Tibial nerve (tissue), 4 donors: ENCODE data around the gene NEK5. TPM values are rescaled to one million over a fixed set of nuclear protein-coding genes. Genes with fewer than 3 reads are reported as not detected.

ENCODE experiments used
- DNase-seq, 2 donors: peaks; one replicate each; pipeline ENCODE4 v3.0.0-alpha.2; 2019; ENCODE audit warnings: low spot score in 2 of 2
- H3K27ac ChIP-seq, 4 donors: fragments of 200-600 bp; sonication (generic) in 3 of 4; one replicate each; pipeline ENCODE4 v1.5.1; 2017 to 2019; ENCODE audit warnings: mild to moderate bottlenecking in 1 of 4
- H3K27me3 ChIP-seq, 2 donors: fragments of 200-600 bp; sonication (generic) in 1 of 2; one replicate each; pipeline versions ENCODE4 v1.5.1 to v1.6.0; 2017 to 2019
- H3K36me3 ChIP-seq, 3 donors: fragments of 200-600 bp; sonication (generic); one replicate each; pipeline ENCODE4 v1.5.1; 2018 to 2019
- H3K4me1 ChIP-seq, 4 donors: fragments of 200-600 bp; sonication (generic) in 3 of 4; one replicate each; pipeline ENCODE4 v1.5.1; 2017 to 2019
- H3K4me3 ChIP-seq, 4 donors: fragments of 200-600 bp; sonication (generic) in 3 of 4; one replicate each; pipeline ENCODE4 v1.5.1; 2017 to 2019; ENCODE audit warnings: mild to moderate bottlenecking in 1 of 4, moderate library complexity in 1 of 4
- H3K9me3 ChIP-seq, 4 donors: fragments of 200-600 bp; sonication (generic) in 3 of 4; one replicate each; pipeline ENCODE4 v1.5.1; 2017 to 2019
- EP300 ChIP-seq, 2 donors: sonication (generic); formaldehyde crosslinking; IDR thresholded peaks; one replicate each; pipeline ENCODE4 v1.6.1; 2017; ENCODE audit warnings: antibody characterized with exemption in 2 of 2, mild to moderate bottlenecking in 1 of 2
- POLR2A ChIP-seq, 2 donors: fragments of 450-650 bp; IDR thresholded peaks; one replicate each; pipeline ENCODE4 v1.6.1; 2017; ENCODE audit warnings: antibody characterized with exemption in 2 of 2, mild to moderate bottlenecking in 2 of 2, moderate library complexity in 2 of 2
- WGBS, 2 donors: methylation state at CpG; one replicate each; pipeline ENCODE4 v1.1.5; 2018; 5-methylcytosine and 5-hydroxymethylcytosine counted together
- total RNA-seq, 4 donors: library from RNA; depleted of rRNA; stranded (reverse); fragments of >200 nt; gene quantifications; one replicate each; pipeline ENCODE4 v1.1.0, GENCODE V29; 2016
- TF ChIP-seq, protein P1 (sequence below), 5 experiments: fragments of 200-600 bp in 3 of 5; fragments of 450-650 bp in 2 of 5; sonication (generic) in 3 of 5; IDR thresholded peaks; one replicate each; pipeline ENCODE4 v1.5.1; 2016 to 2019; ENCODE audit warnings: antibody characterized with exemption in 5 of 5, mild to moderate bottlenecking in 3 of 5, moderate library complexity in 2 of 5

The NEK5 gene
- total RNA-seq, 4 donors from 2014 or later, result 0.30 to 0.66 (median 0.61) TPM

DNA sequence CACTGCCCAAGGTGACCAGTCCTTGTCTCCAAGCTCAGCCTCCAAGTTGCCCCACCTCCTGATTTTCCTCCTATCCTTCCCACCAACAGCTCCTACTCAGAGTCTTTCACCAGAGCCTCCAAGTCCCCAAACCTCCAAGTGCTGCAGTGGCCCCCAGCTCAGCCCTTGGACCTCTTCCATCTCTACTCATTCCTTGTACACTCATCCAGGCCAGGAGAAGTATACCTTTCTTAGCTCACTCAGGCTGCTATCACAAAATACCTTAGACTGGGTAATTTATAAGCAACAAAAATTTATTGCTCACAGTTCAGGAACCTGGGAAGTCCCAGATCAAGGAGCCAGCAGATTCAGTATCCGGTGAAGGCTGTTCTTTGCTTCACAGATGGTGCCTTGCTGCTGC lies 129.0 kb downstream of the NEK5 start:
- Histone ChIP-seq H3K4me3 (no peak overlapping the region), H3K27ac (no peak overlapping the region), H3K4me1 (peaks cover 0 to 15% (median 0%) of the 10 kb centered on the region in 4 donors), H3K36me3 (no peaks in the 10 kb centered on the region), H3K9me3 (no peaks in the 10 kb centered on the region), H3K27me3 (no peaks in the 10 kb centered on the region)
- no peak for TF ChIP-seq POLR2A (IDR thresholded peaks at IDR 0.05)
- TF ChIP-seq, protein P1, sequence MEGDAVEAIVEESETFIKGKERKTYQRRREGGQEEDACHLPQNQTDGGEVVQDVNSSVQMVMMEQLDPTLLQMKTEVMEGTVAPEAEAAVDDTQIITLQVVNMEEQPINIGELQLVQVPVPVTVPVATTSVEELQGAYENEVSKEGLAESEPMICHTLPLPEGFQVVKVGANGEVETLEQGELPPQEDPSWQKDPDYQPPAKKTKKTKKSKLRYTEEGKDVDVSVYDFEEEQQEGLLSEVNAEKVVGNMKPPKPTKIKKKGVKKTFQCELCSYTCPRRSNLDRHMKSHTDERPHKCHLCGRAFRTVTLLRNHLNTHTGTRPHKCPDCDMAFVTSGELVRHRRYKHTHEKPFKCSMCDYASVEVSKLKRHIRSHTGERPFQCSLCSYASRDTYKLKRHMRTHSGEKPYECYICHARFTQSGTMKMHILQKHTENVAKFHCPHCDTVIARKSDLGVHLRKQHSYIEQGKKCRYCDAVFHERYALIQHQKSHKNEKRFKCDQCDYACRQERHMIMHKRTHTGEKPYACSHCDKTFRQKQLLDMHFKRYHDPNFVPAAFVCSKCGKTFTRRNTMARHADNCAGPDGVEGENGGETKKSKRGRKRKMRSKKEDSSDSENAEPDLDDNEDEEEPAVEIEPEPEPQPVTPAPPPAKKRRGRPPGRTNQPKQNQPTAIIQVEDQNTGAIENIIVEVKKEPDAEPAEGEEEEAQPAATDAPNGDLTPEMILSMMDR (IDR thresholded peaks at IDR 0.05), result no peak
- no peak for TF ChIP-seq EP300 (IDR thresholded peaks at IDR 0.05)
- 69 to 82% methylated on average over 1 of the region's 1 CpG for whole genome bisulfite sequencing, 2 donors
- no peak for DNase-seq

DNA sequence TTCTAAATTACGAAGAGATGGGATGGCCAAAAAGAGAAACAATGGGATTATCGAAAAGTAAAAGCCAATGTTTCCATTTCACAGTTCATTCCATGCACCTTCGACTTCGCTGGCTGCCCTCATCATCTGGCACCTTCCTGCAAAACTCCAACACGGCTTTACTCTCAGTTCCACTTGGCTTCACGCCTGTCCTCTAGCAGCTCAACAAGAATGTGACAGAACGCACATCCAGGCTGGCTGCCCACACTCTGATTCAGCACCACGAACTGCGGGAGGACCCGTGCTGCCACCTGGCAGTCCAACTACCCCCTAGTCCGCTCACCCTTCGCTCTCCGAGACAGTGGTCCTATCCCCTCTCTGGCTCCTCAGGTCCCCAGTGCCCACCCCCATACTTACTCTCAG lies 129.4 kb downstream of the NEK5 start:
- TF ChIP-seq, protein P1 (IDR thresholded peaks at IDR 0.05), result no peak
- no peak for TF ChIP-seq EP300 (IDR thresholded peaks at IDR 0.05)
- TF ChIP-seq POLR2A (IDR thresholded peaks at IDR 0.05), result no peak
- Histone ChIP-seq H3K4me1 (peaks cover 0 to 15% (median 0%) of the 10 kb centered on the region in 4 donors), H3K9me3 (no peaks in the 10 kb centered on the region), H3K27me3 (no peaks in the 10 kb centered on the region), H3K36me3 (no peaks in the 10 kb centered on the region), H3K27ac (no peak overlapping the region), H3K4me3 (no peak overlapping the region)
- no peak for DNase-seq
- WGBS, 2 donors, result 77 to 80% methylated on average over 13 of the region's 13 CpGs

DNA sequence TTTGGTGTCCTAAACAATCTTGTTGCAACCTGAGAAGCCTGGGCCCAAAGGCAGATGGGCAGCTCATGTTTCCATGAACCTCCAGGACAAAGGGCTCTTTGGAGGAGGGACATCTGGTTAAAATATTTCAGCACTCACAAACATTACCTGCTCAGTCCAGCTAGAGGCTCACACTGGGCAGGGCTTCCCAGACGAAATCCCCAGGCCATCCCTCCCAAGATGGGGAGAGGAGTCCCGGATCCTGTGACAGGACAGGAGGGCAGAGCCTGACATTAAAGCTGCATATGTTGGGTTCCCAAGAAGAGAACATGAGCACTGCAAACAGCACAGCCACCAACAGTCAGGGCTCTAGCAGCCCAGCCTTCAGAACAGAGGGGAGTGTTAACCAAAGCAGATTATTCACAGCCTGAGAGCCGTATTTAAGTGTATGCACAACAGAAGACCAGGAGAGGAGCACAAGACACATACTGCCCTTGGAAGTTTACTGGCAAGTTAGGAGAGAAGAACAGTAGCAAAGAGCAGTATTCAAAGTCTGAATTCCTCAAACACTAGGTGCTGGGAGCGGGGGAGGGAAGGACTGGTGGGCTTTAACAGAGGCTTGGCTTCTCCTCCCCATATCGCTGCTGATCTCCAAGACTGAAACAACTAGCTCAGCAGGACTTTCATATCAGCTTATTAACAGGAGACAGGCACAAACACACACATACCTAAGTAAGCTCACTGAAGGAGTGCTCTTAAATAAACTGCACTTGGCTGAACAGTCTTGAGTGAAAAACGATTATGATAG lies 130.0 kb downstream of the NEK5 start:
- peaks cover 0 to 15% (median 0%) of the 10 kb centered on the region in 4 donors for H3K4me1 ChIP-seq
- H3K27ac ChIP-seq, result no peak overlapping the region
- no peak overlapping the region for H3K4me3 ChIP-seq
- H3K27me3 ChIP-seq, result no peaks in the 10 kb centered on the region
- no peaks in the 10 kb centered on the region for H3K36me3 ChIP-seq
- DNase-seq, result no peak
- WGBS, 2 donors, result 70 to 74% methylated on average over 6 of the region's 6 CpGs
- TF ChIP-seq EP300 (IDR thresholded peaks at IDR 0.05), result no peak
- TF ChIP-seq POLR2A (IDR thresholded peaks at IDR 0.05), result no peak
- TF ChIP-seq, protein P1 (IDR thresholded peaks at IDR 0.05), result no peak
- no peaks in the 10 kb centered on the region for H3K9me3 ChIP-seq

DNA sequence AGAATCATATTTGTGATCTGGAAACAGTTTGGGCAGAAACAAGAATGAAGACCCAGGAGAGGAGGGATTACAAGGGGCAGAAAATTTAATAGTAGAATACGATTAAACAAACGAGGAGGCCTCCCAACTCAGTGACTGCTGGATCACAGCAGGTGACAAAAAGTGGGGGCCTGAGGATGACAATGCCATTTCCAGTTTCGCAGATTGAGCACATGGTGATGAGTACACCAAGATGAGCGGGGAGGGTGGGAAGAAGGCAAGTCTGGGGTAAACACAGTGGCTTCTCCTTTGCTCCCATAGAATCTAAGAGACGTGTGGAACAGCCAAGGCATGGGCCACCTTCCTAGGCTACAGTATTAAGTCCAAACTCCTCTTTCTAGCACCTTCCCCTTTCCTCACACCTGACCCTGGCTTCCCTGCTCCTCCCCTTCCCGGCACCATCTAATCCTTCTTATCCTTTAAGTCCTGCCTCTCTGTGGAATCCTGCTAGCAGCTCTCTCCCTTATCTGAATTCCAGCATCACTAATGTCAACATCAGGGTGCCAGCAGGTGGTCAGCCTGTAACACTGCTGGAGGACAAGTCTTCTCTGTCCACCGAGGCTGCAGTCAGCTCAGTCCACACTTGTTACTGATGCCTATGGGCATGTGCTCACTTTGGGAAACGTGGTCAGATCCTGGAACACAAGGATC lies 131.1 kb downstream of the NEK5 start:
- TF ChIP-seq EP300 (IDR thresholded peaks at IDR 0.05) (no peak), POLR2A (IDR thresholded peaks at IDR 0.05) (no peak)
- TF ChIP-seq, protein P1 (IDR thresholded peaks at IDR 0.05), result no peak
- WGBS, 2 donors, result 70% methylated on average over 8 of the region's 8 CpGs
- DNase-seq, result no peak
- Histone ChIP-seq H3K4me3 (no peak overlapping the region), H3K9me3 (no peaks in the 10 kb centered on the region), H3K27me3 (no peaks in the 10 kb centered on the region), H3K36me3 (no peaks in the 10 kb centered on the region), H3K4me1 (peaks cover 0 to 15% (median 0%) of the 10 kb centered on the region in 4 donors), H3K27ac (no peak overlapping the region)

DNA sequence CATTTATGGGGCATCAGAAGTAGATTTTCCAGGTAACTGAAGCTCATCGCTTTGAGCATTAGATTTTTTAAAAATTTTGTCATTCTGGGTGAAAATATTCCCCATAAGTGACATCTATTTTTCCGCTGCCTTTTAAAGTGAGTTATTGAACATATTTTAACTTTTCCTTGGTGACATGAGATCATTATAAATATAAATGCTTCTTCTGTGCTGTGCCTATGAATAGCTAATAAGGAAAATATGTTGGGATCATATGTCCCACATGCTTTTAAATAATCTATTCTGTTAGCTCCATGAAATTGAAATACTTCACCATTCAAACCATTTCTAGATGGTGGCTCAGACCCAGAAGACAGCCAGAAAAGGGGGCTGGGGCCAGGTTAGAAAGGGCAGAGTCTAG lies 131.7 kb downstream of the NEK5 start:
- WGBS, 2 donors, result 80 to 81% methylated on average over 2 of the region's 2 CpGs
- H3K4me3 ChIP-seq, result no peak overlapping the region
- TF ChIP-seq POLR2A (IDR thresholded peaks at IDR 0.05), result no peak
- H3K4me1 ChIP-seq, result peaks cover 0 to 15% (median 0%) of the 10 kb centered on the region in 4 donors
- DNase-seq, result no peak
- H3K27me3 ChIP-seq, result no peaks in the 10 kb centered on the region
- no peaks in the 10 kb centered on the region for H3K36me3 ChIP-seq
- no peaks in the 10 kb centered on the region for H3K9me3 ChIP-seq
- H3K27ac ChIP-seq, result no peak overlapping the region
